ENCODE results near the gene PTPRM. TPM values are rescaled to one million over a fixed set of nuclear protein-coding genes. Genes with fewer than 3 reads are reported as not detected.

Gene PTPRM
- total and polyA plus RNA-seq, 2 of the 8 experiments (the other 6 are each of a cell fraction or from before 2014, with no cell fraction given), result 4.1 to 7.0 TPM

GRCh38 chr18:7600528-7601245 lies 33.6 kb downstream of the PTPRM start:
- no peak overlapping the region for H2BK20ac ChIP-seq (ENCODE audit: low read length)
- H3K23me2 ChIP-seq (ENCODE audit: low read depth, low read length), result no peaks in the 10 kb centered on the region
- TF ChIP-seq POLR2A (IDR thresholded peaks at IDR 0.05; ENCODE audit: control extremely low read depth in 1 of 2, low read depth in 2 of 2, low read length in 2 of 2) (no peak), EZH2 (IDR thresholded peaks at IDR 0.05; ENCODE audit: low read depth, low read length, severe bottlenecking) (no peak), SRF (IDR thresholded peaks at IDR 0.05; ENCODE audit: low read depth, low read length) (no peak), JUND (IDR thresholded peaks at IDR 0.05; ENCODE audit: low read length) (no peak), BACH1 (IDR thresholded peaks at IDR 0.05; ENCODE audit: low read length) (no peak), ATF3 (IDR thresholded peaks at IDR 0.05; ENCODE audit: insufficient read depth, low read depth, low read length) (no peak), SUZ12 (IDR thresholded peaks at IDR 0.05; ENCODE audit: low read length) (no peak), HDAC2 (IDR thresholded peaks at IDR 0.05; ENCODE audit: borderline replicate concordance in 1 of 2, low read depth in 2 of 2, low read length in 2 of 2) (no peak), CREB1 (IDR thresholded peaks at IDR 0.05) (no peak), SIX5 (IDR thresholded peaks at IDR 0.05; ENCODE audit: low read depth, low read length) (no peak)
- H2BK5ac ChIP-seq (ENCODE audit: low read depth, low read length), result no peak overlapping the region; the same call in 1 of the 2 replicates
- no peak overlapping the region for H3K4ac ChIP-seq (replicated peaks; ENCODE audit: insufficient read length, low read depth, low read length)
- no peaks in the 10 kb centered on the region for H3K27me3 ChIP-seq (replicated peaks in 1 of 4; ENCODE audit: control insufficient read depth in 3 of 4, extremely low read depth in 1 of 4, insufficient read depth in 3 of 4, low read length in 3 of 4)
- H3K4me1 ChIP-seq (replicated peaks in 1 of 4; ENCODE audit: control insufficient read depth in 3 of 4, insufficient read depth in 4 of 4, low read length in 3 of 4), result peaks cover 0 to 18% (median 8%) of the 10 kb centered on the region in 4 experiments
- peak overlapping the region; percentile 41; the same call in 1 of the 2 replicates for H2BK12ac ChIP-seq (ENCODE audit: low read depth, low read length)
- CTCF ChIA-PET (ENCODE audit: partially characterized antibody), result interaction anchor here (0.8 to 3.6 kb wide), 9 partner anchors 8 to 326 kb away, joined by 3 to 8 read pairs (median 4); partner anchors contain the start of gene PTPRM
- H3K4me2 ChIP-seq (ENCODE audit: insufficient read depth in 1 of 2, low read depth in 2 of 2, low read length in 2 of 2), result no peak overlapping the region
- no peak overlapping the region for H3K56ac ChIP-seq (replicated peaks; ENCODE audit: insufficient read length, low read depth, low read length)
- H3K79me2 ChIP-seq (ENCODE audit: control insufficient read depth in 1 of 2, insufficient read depth in 2 of 2, low read length in 2 of 2), result no peaks in the 10 kb centered on the region
- no peaks in the 10 kb centered on the region for H3K9me3 ChIP-seq (ENCODE audit: insufficient read depth in 2 of 2, low read depth in 1 of 2, low read length in 1 of 2)
- no peak overlapping the region for H2AK5ac ChIP-seq (ENCODE audit: low read depth, low read length)
- H3K9ac ChIP-seq (replicated peaks in 1 of 4; ENCODE audit: extremely low read depth in 1 of 4, low read depth in 3 of 4, low read length in 3 of 4), result no peak overlapping the region
- no peaks in the 10 kb centered on the region for H4K20me1 ChIP-seq (replicated peaks in 1 of 2; ENCODE audit: control insufficient read depth in 1 of 2, insufficient read depth in 2 of 2, low read length in 2 of 2)
- FAIRE-seq (no peak), DNase-seq (ENCODE audit: low read depth in 1 of 2, low spot score in 2 of 2) (no peak)
- no peak overlapping the region for H2BK120ac ChIP-seq (replicated peaks; ENCODE audit: low read depth, low read length)
- H3K14ac ChIP-seq (ENCODE audit: insufficient read length), result no peak overlapping the region
- H3K18ac ChIP-seq (ENCODE audit: extremely low read depth, low read length), result 0 out of 2 replicates have a peak overlapping the region, but pooled peaks have one; percentile 29
- no peaks in the 10 kb centered on the region for H3K79me1 ChIP-seq (ENCODE audit: low read depth, low read length)
- H4K91ac ChIP-seq (replicated peaks; ENCODE audit: insufficient read length, low read length), result no peak overlapping the region
- no peak overlapping the region for H3K4me3 ChIP-seq (ENCODE audit: extremely low read depth in 1 of 4, insufficient read depth in 2 of 4, low read depth in 3 of 4, low read length in 4 of 4)
- H4K8ac ChIP-seq (ENCODE audit: extremely low read depth, insufficient read depth, low read length), result peak overlapping the region; percentile 53; the same call in 1 of the 2 replicates
- no peak overlapping the region for H3K23ac ChIP-seq (ENCODE audit: insufficient read length)
- 87% methylated on average over 13 of the region's 13 CpGs; no CpG with 5 or more reads in 1 of the 2 experiments for WGBS, 2 experiments (ENCODE audit: extremely low coverage in 1 of 2, insufficient coverage in 1 of 2, insufficient read length in 1 of 2, insufficient replicate concordance in 2 of 2, low coverage in 1 of 2, low lambda C conversion rate in 2 of 2, missing lambda C conversion rate in 1 of 2)
- H3K36me3 ChIP-seq (ENCODE audit: control insufficient read depth in 2 of 4, insufficient read depth in 4 of 4, low read length in 3 of 4), result no peaks in the 10 kb centered on the region
- H2BK15ac ChIP-seq (ENCODE audit: low read length), result 0 out of 2 replicates have a peak overlapping the region, but pooled peaks have one; percentile 12
- POLR2A ChIA-PET (ENCODE audit: partially characterized antibody), result interaction anchor here (1.1 kb wide), 1 partner anchor 11 kb away, joined by 3 read pairs; no protein-coding TSS in a partner anchor
- H2AFZ ChIP-seq (ENCODE audit: low read length), result no peak overlapping the region
- H4K5ac ChIP-seq (ENCODE audit: insufficient read length, low read depth, low read length), result no peak overlapping the region
- H3K27ac ChIP-seq (ENCODE audit: low read depth, low read length), result no peak overlapping the region
